ENCODE results near the gene MRTO4.
"Not testable (repeated sequence)": the region's sequence is repeated elsewhere in the genome, so short reads cannot be mapped to it uniquely, and the experiment has no call there.

The MRTO4 gene

DNA sequence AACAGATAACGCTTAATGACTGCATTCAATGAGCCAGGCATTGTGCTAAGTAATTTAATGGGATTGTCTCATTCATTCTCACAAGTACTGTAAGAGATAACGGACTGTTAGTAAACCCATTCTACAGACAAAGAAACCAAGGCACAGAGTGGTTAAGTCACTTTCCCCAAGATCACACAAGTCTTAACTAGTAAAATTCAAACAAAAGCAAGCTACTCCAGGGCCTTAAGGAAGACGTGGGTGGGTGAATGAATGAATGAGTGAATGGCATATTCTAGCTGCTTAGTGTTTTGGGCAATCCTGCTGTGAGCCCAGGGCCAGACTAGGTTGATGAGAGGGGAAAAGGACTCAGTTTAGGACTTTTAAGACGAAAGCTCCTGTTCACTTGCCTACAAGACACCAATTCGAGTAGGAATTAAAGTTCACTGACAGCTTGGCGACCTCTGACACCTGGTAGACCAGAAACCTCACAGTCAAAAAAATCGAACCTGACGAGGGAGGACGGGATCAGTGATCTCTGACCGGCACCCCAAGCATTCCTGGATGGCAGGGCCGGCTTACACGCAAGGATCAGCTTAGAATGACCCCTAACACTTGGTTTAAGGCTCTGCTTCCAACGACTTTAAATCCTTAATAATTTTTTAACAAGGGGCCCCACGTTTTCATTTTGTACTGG lies 838 bp upstream of the MRTO4 start:
- DNase-seq (ENCODE audit: low read depth) = no peak
- TF ChIP-seq CTCF (conservative IDR thresholded peaks at IDR 0.05; ENCODE audit: low read depth, low read length) = no peak
- H3K4me3 ChIP-seq (ENCODE audit: low read length) = peak overlapping the region; percentile 99

- H3K4me3 ChIP-seq (ENCODE audit: low read length) = no peak overlapping the region
- no peak for TF ChIP-seq CTCF (conservative IDR thresholded peaks at IDR 0.05; ENCODE audit: low read depth, low read length)
- no peak for DNase-seq (ENCODE audit: low read depth)
Measured at GRCh38 chr1:19254416-19254815, 2.8 kb downstream of the MRTO4 start.

DNA sequence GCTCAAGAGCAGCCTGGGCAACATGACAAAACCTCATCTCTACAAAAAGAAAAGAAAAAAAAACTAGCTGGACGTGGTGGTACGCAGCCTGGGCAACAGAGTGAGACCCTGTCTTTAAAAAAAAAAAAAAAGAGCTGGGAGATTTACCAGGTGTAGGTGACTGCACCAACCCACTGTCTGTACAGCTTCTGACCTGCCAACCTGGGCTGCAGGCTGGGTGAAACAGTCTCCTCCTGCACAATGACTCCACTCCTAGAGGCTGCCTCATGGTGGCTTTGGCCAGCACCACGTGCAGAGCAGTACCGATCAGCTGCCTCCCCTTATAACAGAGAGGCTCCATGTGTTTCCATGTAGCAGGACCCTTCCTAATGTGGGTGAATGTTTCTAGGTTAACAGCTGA lies 3.7 kb downstream of the MRTO4 start:
- no peak overlapping the region for H3K4me3 ChIP-seq (ENCODE audit: low read length)
- TF ChIP-seq CTCF (conservative IDR thresholded peaks at IDR 0.05; ENCODE audit: low read depth, low read length) = no peak
- no peak for DNase-seq (ENCODE audit: low read depth)

- DNase-seq (ENCODE audit: low read depth); H3K4me3 ChIP-seq (ENCODE audit: low read length): not testable (repeated sequence)
Measured at GRCh38 chr1:19256301-19256700, 4.7 kb downstream of the MRTO4 start.

- no peak for TF ChIP-seq CTCF (conservative IDR thresholded peaks at IDR 0.05; ENCODE audit: low read depth, low read length)
- DNase-seq (ENCODE audit: low read depth) = no peak
Measured at GRCh38 chr1:19257178-19257914, 5.7 kb downstream of the MRTO4 start.

DNA sequence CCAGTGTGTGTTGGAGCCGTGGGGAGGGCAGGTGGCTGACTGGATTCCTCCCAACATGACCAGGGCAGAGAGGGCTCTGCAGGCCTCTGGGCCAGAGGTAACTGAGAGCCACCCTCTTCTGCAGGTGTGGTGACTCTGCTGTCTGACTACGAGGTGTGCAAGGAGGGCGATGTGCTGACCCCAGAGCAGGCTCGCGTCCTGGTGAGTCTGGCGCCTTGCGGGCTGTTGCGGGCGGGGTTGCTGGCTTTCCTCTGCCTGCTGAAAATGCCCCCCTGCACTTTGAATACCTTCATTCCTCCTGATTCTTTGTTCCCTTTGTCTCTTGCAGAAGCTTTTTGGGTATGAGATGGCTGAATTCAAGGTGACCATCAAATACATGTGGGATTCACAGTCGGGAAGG lies 6.7 kb downstream of the MRTO4 start:
- no peak overlapping the region for H3K4me3 ChIP-seq (ENCODE audit: low read length)

More at GRCh38 chr1:19257178-19257914, 5.7 kb downstream of the MRTO4 start:
- H3K4me3 ChIP-seq (ENCODE audit: low read length) = no peak overlapping the region

More for the DNA sequence above, 6.7 kb downstream of the MRTO4 start:
- DNase-seq (ENCODE audit: low read depth) = no peak
- TF ChIP-seq CTCF (conservative IDR thresholded peaks at IDR 0.05; ENCODE audit: low read depth, low read length) = no peak
